GM18873 (cell line): ENCODE results near the gene TOR1A.

Source experiments
- ATAC-seq: cut with Tn5 transposase; IDR thresholded peaks from one replicate; pipeline ENCODE4 v1.9.1; 2021; ENCODE audit warnings: mild to moderate bottlenecking, moderate library complexity, moderate number of reproducible peaks; ENCODE audit not compliant: unreplicated experiment, low FRiP score

TOR1A gene

DNA sequence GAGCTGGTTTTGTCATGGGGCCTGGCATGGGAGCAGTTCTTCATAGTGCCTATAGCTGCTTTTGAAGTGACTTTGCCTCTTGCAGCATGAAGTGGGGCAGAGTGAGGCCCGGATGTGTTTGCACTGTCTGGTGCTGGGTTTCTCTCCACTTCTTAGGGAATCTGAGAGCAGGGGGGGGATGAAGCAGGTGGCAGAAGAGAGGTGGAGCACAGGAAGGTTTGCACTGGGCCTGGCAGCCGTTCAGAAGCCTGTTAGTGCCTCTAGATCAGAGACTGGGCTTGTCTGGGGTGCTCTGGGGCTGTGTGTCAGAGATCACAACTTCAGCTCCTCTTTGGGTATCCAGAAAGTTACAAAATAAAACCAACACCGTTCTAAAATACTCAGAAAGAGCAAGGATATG lies 29.7 kb upstream of the TOR1A start:
- no peak for ATAC-seq

DNA sequence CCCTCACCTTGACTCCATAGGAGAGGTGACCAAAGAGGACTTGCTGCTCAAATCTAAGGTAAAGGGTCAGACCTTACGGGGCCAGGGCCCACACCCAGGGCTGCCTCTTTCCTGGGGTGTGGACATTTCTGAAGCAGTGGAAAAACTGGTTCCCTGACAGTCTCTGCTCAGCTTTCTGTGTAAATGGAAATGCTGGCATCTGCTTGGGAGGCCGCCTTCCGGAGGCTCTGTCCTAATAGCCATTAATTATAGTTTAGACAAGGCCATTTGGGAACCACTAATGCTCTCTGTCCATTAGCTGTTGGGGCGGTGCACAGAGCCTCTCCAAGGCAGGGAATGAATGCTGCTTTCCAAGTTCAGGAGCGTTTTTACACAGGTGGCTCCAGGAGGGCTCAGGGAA lies 28.6 kb upstream of the TOR1A start:
- no peak for ATAC-seq

GRCh38 chr9:129851821-129852220 lies 27.9 kb upstream of the TOR1A start:
- no peak for ATAC-seq

- ATAC-seq: no peak
Observed at GRCh38 chr9:129850821-129851550, 27.1 kb upstream of the TOR1A start.

GRCh38 chr9:129849901-129850300 lies 26.0 kb upstream of the TOR1A start:
- no peak for ATAC-seq

DNA sequence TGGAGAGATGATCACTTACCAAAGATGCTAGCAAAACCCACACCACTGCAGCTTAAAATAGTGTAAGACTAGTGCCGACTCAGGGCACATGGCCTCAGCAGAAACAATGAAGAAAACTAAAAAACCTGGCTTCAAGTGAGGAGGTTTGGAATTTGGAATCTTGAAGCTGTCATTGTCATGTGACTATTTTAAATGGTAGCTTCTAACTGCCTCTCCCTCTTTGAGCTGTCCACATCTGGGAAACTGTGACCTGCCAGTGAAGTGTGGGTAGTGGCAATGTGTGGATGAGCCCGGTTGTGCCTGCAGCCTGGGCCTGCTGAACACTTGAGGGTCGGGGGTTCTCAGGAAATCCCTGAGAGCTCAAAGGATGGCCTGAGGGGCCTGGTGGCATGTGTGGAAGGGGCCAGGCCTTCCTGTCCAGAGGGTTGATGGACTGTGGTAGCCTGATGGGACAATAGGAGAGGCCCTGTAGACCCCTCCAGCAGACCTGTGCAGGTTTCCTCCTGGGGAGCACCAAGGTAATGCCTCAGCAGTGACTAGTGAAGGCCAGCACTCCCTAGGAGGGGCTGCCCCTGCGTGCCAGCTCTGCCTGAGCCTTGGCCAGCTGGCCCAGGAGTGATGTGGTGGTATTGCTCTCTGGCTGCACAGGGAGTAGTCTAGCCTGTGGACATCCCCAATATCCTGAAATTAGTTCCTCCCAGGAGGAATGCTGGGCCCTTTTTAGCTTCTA lies 24.9 kb upstream of the TOR1A start:
- no peak for ATAC-seq

DNA sequence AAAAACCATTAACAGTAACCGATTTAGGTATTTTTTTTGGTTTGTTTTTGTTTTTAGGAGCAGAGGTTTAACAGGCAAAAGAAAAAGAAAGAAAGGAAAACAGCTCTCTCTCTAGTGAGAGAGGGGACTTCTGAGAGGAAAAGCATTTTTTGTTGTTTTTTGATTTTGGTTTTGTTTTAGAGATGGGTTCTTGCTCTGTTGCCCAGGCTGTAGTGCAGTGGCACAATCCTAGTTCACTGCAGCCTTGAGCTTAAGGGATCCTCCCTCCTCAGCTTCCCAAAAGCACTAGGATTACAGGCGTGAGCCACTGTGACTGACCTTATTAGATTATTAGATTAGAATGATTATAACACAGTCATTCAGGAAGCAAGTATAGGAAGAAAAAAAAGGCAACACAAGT lies 21.4 kb upstream of the TOR1A start:
- no peak for ATAC-seq

DNA sequence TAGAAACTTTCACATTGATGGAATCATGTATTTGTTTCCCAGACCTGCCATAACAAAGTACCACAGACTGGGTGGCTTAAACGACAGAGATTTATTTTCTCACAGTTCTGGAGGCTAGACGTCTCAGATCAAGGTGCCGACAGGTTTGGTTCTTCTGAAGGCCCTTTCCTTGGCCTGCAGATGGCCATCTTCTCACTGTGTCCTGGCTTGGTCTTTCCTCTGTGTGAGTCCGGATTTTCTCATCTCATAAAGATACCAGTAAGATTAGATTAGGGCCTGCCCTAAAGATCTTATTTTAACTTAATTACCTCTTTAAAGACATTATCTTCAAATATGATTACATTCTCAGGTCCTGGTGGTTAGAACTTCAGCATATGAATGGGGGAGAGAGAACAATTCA lies 17.1 kb upstream of the TOR1A start:
- no peak for ATAC-seq

GRCh38 chr9:129840034-129840433 lies 16.1 kb upstream of the TOR1A start:
- no peak for ATAC-seq

DNA sequence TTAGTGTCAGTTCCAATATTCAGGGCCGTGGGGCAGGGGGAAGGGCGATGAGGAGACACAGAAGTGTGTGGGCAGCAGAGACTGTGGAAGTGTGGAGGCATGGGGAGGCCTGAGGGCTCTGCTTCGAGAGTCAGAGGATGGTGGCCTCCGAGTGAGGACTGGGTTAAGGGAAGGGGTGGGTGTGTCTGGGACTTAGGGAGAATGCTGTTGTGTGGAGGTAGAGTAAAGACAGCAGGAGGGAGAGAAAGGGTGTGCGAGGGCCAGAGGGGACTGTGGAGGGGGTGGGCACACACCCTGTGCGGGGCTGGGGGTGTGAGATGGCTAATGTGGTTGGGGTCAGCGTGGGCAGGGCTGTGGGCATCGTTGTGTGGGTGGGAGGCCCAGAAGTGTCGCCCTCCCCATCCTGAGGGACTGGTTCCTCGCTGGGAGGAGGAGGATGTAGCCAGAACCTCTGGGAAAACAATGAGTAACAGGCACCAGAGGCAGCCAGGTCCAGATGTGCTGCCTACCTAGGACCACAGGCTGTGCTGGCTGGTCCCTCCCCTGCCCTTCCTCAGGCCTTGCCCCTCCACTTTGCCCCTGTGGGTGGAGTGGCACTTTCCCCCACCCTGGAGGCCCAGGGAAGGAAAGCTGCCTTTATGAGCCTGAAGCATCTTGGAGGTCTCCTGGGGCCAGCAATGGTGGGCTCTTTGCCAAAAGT lies 15.5 kb upstream of the TOR1A start:
- ATAC-seq: no peak

DNA sequence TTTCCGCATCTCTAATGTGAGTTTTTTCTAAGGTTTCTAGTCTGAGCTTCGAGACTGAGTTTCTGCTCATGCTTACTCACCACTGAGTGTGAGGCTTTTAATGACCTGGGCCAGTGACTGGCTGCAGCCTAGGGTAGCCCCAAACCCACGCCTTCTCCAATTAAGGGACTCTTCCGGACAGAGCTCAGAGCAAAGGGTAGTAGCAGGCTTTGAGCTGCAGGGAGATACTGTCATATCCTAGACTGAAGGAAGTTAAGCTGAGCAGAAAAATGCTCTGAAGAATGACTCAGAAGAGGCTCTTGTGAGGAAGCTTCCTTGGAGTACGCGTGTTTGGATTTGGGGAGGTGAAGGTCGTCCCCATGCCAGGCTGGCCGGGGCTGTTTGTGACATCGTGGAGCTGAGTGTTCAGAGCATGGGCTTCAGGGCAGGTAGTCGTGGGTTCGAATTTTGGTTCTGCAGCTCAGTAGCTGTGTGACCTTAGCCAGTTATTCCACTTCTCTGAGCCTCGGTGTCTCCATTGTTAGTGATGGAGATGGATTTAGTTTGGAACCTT lies 14.8 kb upstream of the TOR1A start:
- ATAC-seq: no peak

DNA sequence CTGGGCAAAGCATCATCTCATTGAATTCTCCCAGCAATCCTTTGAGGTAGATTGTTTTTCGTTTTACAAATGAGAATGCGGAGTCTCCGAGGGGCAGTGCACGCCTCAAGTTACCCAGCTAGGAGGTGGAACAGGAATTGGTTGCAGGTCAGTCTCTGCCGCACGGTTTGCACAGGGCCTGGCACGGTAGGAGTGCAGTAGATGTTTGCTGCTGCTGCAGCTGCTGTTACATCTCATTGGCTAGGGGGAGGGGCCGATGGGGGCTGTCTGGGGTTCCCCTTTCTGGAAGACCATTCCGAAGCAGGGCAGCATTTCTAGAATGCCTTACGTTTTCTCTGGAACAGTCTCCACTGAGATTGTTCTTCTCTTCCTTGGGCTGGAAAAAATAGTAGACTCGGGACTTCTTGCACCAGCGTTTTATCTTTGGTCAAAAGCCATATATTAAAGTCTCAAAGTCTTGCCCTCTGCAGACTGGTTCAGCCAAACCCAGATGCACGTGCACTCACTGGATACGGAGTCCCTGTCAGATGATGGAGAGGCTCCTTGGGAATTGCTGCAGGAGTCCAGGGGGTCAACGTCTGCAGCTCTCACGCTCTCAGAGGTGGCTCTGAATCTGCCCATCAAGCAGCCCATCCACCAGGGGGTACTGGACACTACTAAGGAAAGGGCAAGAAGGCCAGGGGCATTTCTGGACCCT lies 12.5 kb upstream of the TOR1A start:
- ATAC-seq: no peak

- ATAC-seq: no peak
Observed at GRCh38 chr9:129835860-129836223, 11.9 kb upstream of the TOR1A start.

- ATAC-seq: peak; percentile 61
Observed at GRCh38 chr9:129835128-129835859, 11.4 kb upstream of the TOR1A start, which contains the start of the genes C9orf78 and USP20. Gene C9orf78, minus strand, starts transcription at chr9:129835275. Its CDS starts 54 bp downstream, at chr9:129835221. Gene USP20, plus strand, starts transcription at chr9:129835458. Its CDS starts 17,098 bp downstream, at chr9:129852556.

DNA sequence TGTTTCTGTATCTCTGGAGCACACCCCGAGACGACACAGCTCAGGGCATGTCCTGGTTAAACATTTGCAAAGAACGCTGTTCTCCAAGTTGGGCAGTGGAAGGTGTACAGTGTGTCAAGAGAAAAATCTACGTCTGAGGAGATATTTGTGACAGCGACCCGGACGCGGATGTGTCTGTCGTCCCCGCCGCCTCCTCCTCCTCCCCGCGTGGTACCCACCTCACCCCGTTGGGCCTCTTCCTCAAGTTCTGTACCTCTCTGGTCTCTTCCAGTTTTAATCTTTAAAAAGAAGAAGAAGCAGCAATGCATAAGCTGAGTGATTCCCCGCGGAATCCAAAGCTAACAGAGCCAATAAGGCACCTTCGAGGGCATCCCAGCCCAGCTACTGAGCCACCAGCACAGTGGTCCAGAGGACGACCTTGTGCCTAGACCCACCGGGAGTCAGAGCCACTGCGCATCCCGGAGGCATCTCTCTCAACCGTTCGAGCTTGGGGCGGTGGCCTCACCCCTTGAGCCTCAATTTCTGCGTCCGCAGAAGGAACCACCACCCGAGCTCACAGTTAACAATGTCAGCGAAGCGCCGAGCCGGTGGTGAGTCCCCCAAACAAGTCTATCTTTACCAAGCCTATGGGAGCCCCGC lies 10.7 kb upstream of the TOR1A start:
- ATAC-seq: peak; percentile 23

GRCh38 chr9:129832982-129833381 lies 9.0 kb upstream of the TOR1A start:
- no peak for ATAC-seq

DNA sequence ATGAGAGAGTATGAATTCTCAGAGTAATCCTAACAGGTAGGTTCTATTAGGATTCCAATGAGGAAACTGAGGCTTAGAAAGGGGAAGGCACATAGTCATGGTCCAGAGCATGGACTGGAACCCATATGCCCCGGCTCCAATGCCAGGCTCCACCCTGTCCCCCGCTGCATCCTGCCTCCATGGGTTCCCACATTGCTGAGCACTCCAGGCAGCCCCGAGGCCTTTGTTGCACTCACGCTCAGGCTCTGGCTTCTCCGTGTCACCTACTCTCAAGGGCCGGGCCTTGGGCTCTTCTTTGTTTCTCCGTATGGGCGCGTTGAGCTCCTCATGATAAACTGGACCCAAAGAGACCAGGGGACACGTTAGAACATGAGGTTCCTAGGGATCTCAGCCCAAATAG lies 5.0 kb upstream of the TOR1A start:
- ATAC-seq: no peak

DNA sequence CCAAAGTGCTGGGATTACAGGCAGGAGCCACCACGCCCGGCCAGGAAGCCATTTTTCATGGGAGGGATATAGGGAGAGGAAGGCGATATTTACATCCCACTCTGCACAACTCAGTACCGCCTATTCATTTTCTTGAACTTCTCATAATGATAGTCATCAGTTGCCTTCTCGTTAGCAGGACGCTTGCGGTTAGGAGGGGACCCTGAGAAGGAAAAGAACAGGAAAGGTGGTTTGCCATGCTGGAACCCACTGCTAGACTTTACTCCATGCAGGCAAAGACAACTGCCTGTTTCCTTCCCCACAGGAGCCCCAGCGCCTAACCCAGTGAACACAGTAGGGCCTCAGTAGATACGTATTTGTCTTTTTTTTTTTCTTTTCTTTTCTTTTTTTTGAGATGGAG lies 4.1 kb upstream of the TOR1A start:
- no peak for ATAC-seq

DNA sequence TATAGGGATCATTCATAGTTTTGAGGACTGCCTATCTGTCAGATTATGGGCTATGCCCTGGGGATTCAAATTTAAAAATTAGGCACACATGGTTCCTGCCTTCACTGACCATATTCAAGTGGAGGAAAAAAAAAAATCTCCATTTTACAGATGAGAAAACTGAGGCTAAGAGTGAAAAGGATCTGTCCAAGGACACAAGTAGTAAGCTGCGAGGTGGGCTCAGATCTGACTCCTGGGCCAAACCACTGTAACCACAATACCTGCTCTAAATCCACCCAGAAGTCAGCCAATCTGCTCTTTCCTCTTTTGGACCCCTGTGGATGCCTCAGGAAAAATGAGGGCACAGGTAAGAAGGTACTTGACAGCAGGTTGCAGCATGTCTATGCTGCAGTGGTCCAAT lies 2.8 kb upstream of the TOR1A start:
- ATAC-seq: no peak
